Common myeloid progenitor, CD34-positive (primary cell): ENCODE measurements around the gene TBC1D3B.
A peak's percentile ranks its signal among the peaks of the same experiment; 100 is the strongest.

Source experiments
- CTCF ChIA-PET: fragments of 350-600 bp; sonication (Branson Sonifier 250); formaldehyde crosslinking; loops from one replicate; lab custom pipeline; 2021; ENCODE audit warnings: antibody characterized with exemption; lab: Charles Lee
- POLR2A ChIA-PET: fragments of 350-600 bp; sonication (Branson Sonifier 250); formaldehyde crosslinking; loops from one replicate; lab custom pipeline; 2021; ENCODE audit warnings: antibody characterized with exemption; lab: Charles Lee
- DNase-seq, 3 donors: peaks; one replicate each; pipeline versions ENCODE4 v3.0.0 to v3.0.0-alpha.2; 2013
- H3K27ac ChIP-seq, 2 experiments: 1 replicate in 1 of 2; 2 replicates in 1 of 2; pipeline ENCODE4 v1.7.0; 2013; ENCODE audit warnings: inconsistent platforms in 2 of 2, low read length in 2 of 2, mild to moderate bottlenecking in 2 of 2, low read depth in 1 of 2, moderate library complexity in 1 of 2; ENCODE audit not compliant: severe bottlenecking in 2 of 2, insufficient read depth in 1 of 2, poor library complexity in 1 of 2
- H3K27me3 ChIP-seq, 5 experiments: replicated peaks in 2 of 5; 1 replicate in 3 of 5; 2 replicates in 2 of 5; pipeline versions ENCODE4 v1.6.1 to v1.7.0; 2013; ENCODE audit warnings: low read length in 4 of 5, mild to moderate bottlenecking in 2 of 5, moderate library complexity in 2 of 5, inconsistent platforms in 1 of 5; ENCODE audit not compliant: insufficient read depth in 5 of 5, control insufficient read depth in 4 of 5
- H3K36me3 ChIP-seq, 4 experiments: 1 replicate in 2 of 4; 2 replicates in 2 of 4; pipeline versions ENCODE4 v1.6.1 to v1.7.0; 2013; ENCODE audit warnings: low read length in 3 of 4, control low read depth in 1 of 4, mild to moderate bottlenecking in 1 of 4; ENCODE audit not compliant: control insufficient read depth in 4 of 4, insufficient read depth in 4 of 4
- H3K4me1 ChIP-seq, 4 experiments: 1 replicate in 3 of 4; 2 replicates in 1 of 4; pipeline versions ENCODE4 v1.6.1 to v1.7.1; 2013; ENCODE audit warnings: low read length in 3 of 4, mild to moderate bottlenecking in 3 of 4, control low read depth in 1 of 4, inconsistent platforms in 1 of 4, moderate library complexity in 1 of 4; ENCODE audit not compliant: control insufficient read depth in 4 of 4, insufficient read depth in 4 of 4; ENCODE audit errors: control extremely low read depth in 1 of 4
- H3K4me3 ChIP-seq, 7 experiments: 1 replicate in 4 of 7; 2 replicates in 3 of 7; pipeline versions ENCODE4 v1.5.1 to v1.7.0; 2013; ENCODE audit warnings: mild to moderate bottlenecking in 7 of 7, low read length in 6 of 7, moderate library complexity in 6 of 7, inconsistent platforms in 2 of 7, low read depth in 2 of 7, control low read depth in 1 of 7; ENCODE audit not compliant: insufficient read depth in 4 of 7, control insufficient read depth in 1 of 7; ENCODE audit errors: extremely low read depth in 1 of 7
- H3K9me3 ChIP-seq, 5 experiments: 1 replicate in 4 of 5; 2 replicates in 1 of 5; pipeline versions ENCODE4 v1.6.1 to v1.7.1; 2013; ENCODE audit warnings: low read length in 4 of 5, mild to moderate bottlenecking in 2 of 5, inconsistent platforms in 1 of 5, low read depth in 1 of 5, moderate library complexity in 1 of 5; ENCODE audit not compliant: control insufficient read depth in 4 of 5, insufficient read depth in 2 of 5; ENCODE audit errors: control extremely low read depth in 1 of 5
- WGBS: methylation state at CpG from one replicate; pipeline ENCODE4 v1.1.5; 2013; ENCODE audit not compliant: insufficient coverage; 5-methylcytosine and 5-hydroxymethylcytosine counted together

The TBC1D3B gene

GRCh38 chr17:36153895-36154610 lies 22.4 kb downstream of the TBC1D3B start:
- no peak overlapping the region for H3K4me3 ChIP-seq
- POLR2A ChIA-PET: no interaction called here
- H3K27ac ChIP-seq: no peak overlapping the region
- H3K4me1 ChIP-seq: peaks cover 0 to 10% (median 7%) of the 10 kb centered on the region in 4 experiments
- CTCF ChIA-PET: interaction anchor here (1.1 to 13.5 kb wide), 3 partner anchors 12 to 179 kb away, joined by 3 to 370 read pairs (median 5); partner anchors contain the start of gene CCL16
- 94% methylated on average over 7 of the region's 10 CpGs for WGBS
- no peaks in the 10 kb centered on the region for H3K27me3 ChIP-seq
- no peaks in the 10 kb centered on the region for H3K9me3 ChIP-seq
- no peak for DNase-seq
- no peaks in the 10 kb centered on the region for H3K36me3 ChIP-seq

- ChIA-PET POLR2A (no interaction called here), CTCF (interaction anchor here (4.2 to 13.5 kb wide), 3 partner anchors 23 to 177 kb away, joined by 23 to 370 read pairs (median 187); partner anchors contain the start of gene CCL16)
- H3K27me3 ChIP-seq: no peaks in the 10 kb centered on the region
- no peaks in the 10 kb centered on the region for H3K9me3 ChIP-seq
- over 99% methylated on average over 8 of the region's 8 CpGs for WGBS
- H3K4me3 ChIP-seq: no peak overlapping the region
- H3K27ac ChIP-seq: no peak overlapping the region
- peaks cover 0 to 20% (median 10%) of the 10 kb centered on the region in 4 experiments for H3K4me1 ChIP-seq
- no peaks in the 10 kb centered on the region for H3K36me3 ChIP-seq
- DNase-seq: no peak
These were observed 23.8 kb downstream of the TBC1D3B start for GRCh38 chr17:36152639-36153120.

- Histone ChIP-seq H3K4me3 (no peak overlapping the region), H3K27me3 (no peaks in the 10 kb centered on the region), H3K4me1 (peaks cover 0 to 23% (median 10%) of the 10 kb centered on the region in 4 experiments), H3K9me3 (no peaks in the 10 kb centered on the region), H3K36me3 (no peaks in the 10 kb centered on the region), H3K27ac (no peak overlapping the region)
- 100% methylated on average over 2 of the region's 4 CpGs for WGBS
- ChIA-PET CTCF (interaction anchor here (4.2 to 13.5 kb wide), 3 partner anchors 23 to 177 kb away, joined by 23 to 370 read pairs (median 187); partner anchors contain the start of gene CCL16), POLR2A (no interaction called here)
- DNase-seq: no peak
These were observed 24.4 kb downstream of the TBC1D3B start for GRCh38 chr17:36151891-36152638.

GRCh38 chr17:36149296-36149820 lies 27.1 kb downstream of the TBC1D3B start:
- peak overlapping the region; percentile 35 to 58 for H3K27ac ChIP-seq
- WGBS: 20% methylated on average over 11 of the region's 11 CpGs
- no peaks in the 10 kb centered on the region for H3K36me3 ChIP-seq
- peaks cover 0 to 23% (median 10%) of the 10 kb centered on the region in 4 experiments for H3K4me1 ChIP-seq
- H3K4me3 ChIP-seq: peak overlapping the region in 4 of 7 experiments; percentile 4 to 66 (median 52)
- POLR2A ChIA-PET: no interaction called here
- H3K9me3 ChIP-seq: no peaks in the 10 kb centered on the region
- CTCF ChIA-PET: interaction anchor here (0.7 to 13.5 kb wide), 38 partner anchors 15 to 408 kb away, joined by 3 to 370 read pairs (median 4); partner anchors contain the start of genes CCL16, LYZL6 and RDM1
- peak; percentile 68 to 94 (median 85) for DNase-seq
- no peaks in the 10 kb centered on the region for H3K27me3 ChIP-seq

- peak; percentile 74 to 85 (median 84) for DNase-seq
- WGBS: 0% methylated on average over 3 of the region's 6 CpGs
- ChIA-PET POLR2A (no interaction called here), CTCF (interaction anchor here (0.6 to 13.5 kb wide), 45 partner anchors 16 to 408 kb away, joined by 3 to 370 read pairs (median 4); partner anchors contain the start of genes CCL16 and LYZL6)
- Histone ChIP-seq H3K4me3 (peak overlapping the region in 4 of 7 experiments; percentile 4 to 66 (median 52)), H3K36me3 (no peaks in the 10 kb centered on the region), H3K27me3 (no peaks in the 10 kb centered on the region), H3K4me1 (peaks cover 0 to 23% (median 10%) of the 10 kb centered on the region in 4 experiments), H3K9me3 (no peaks in the 10 kb centered on the region), H3K27ac (peak overlapping the region in 1 of 2 experiments; percentile 35)
These were observed 27.7 kb downstream of the TBC1D3B start for GRCh38 chr17:36148559-36149295.

- ChIA-PET CTCF (interaction anchor here (0.7 to 13.5 kb wide), 15 partner anchors 9 to 252 kb away, joined by 3 to 370 read pairs (median 6); partner anchors contain the start of genes CCL16, CCL23 and LYZL6), POLR2A (no interaction called here)
- no peak for DNase-seq
- 86% methylated on average over 3 of the region's 3 CpGs for WGBS
- H3K4me3 ChIP-seq: no peak overlapping the region
- H3K9me3 ChIP-seq: no peaks in the 10 kb centered on the region
- H3K36me3 ChIP-seq: no peaks in the 10 kb centered on the region
- peaks cover 0 to 23% (median 10%) of the 10 kb centered on the region in 4 experiments for H3K4me1 ChIP-seq
- H3K27ac ChIP-seq: no peak overlapping the region
- no peaks in the 10 kb centered on the region for H3K27me3 ChIP-seq
These were observed 28.8 kb downstream of the TBC1D3B start for GRCh38 chr17:36147601-36148000.
